Kidney glomerular epithelial cell (primary cell): ENCODE results near the gene NTM.

ENCODE experiments used
- DNase-seq: peaks from one replicate; lab custom pipeline; 2025; lab: John Stamatoyannopoulos, UW

The NTM gene

DNA sequence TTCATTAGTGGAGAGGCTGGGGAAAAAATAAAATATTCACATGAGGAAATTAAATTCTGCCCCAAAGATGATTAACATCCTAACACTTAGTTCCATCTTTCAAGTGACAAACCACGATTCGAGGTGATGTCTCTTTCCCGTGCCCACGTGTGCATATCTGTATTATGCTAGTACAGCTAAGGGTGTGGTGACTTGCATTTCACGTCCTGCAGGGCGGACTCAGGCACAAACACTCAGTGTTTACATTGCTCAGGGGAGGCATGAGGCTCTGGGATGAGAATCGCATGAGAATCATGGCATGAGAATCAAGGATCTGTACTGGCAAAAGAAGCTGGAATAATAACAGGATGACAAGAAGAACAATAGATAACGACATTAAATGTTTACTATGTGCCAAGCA lies 179.4 kb downstream of the NTM start:
- no peak for DNase-seq

DNA sequence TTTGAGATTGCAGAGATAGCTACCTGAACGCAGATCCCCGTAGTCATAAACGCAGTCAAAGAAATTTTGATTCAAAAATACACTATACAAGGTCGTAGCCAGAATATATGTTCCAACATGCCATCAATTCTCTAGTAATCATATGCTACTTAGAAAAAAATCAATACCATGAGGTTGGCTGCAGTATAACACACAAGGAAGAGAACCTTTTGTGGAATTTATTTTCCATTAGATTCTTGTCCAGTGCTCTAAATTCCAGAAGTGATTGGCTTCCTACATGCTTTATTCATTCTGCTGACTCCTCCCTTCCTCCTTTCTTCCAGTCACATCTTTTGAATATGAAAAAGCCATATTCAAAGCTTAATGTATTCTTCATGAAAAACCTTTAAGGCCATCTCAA lies 189.9 kb downstream of the NTM start:
- DNase-seq = no peak

DNA sequence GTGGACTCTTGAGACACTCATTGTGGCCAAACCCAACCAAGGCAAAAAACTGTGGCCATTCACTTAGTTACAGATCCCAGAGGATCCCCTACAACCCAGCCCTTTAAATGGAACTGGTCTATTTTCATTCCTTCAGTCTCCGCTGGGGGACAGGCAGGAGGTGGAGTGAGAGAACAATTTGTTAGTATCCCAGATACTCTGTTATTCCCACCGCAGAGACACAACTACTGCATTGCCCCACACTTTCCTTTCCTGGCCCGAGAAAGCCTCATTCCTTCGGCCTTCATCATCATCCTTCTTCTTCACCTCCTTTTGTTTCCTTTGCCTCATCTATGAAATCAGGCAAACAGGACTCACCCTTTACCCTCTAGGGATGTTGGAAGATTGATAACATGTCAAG lies 191.1 kb downstream of the NTM start:
- DNase-seq = no peak

DNA sequence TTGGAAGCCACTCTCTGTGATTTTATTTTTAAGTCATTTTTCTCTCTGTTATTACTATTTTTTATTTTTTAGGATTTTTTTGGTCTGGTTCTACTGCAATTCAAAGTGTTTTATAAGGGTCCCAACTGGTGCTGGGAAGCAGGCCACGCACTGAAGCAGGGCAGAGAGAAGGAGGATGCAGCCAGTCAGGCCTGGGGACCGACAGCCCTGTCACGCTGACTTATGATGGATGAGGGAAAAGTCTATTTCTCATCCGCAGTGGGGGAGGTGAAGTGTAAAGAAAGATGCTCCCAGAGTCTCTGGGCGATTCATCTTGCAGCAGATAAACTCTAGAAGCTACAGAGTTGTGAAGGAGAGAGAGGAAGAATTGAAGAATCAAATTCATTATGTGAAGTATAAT lies 191.6 kb downstream of the NTM start:
- no peak for DNase-seq

- DNase-seq = no peak
Measured at GRCh38 chr11:131568318-131568717, 197.9 kb downstream of the NTM start.

- DNase-seq = no peak
Measured at GRCh38 chr11:131571571-131571970, 201.2 kb downstream of the NTM start.

DNA sequence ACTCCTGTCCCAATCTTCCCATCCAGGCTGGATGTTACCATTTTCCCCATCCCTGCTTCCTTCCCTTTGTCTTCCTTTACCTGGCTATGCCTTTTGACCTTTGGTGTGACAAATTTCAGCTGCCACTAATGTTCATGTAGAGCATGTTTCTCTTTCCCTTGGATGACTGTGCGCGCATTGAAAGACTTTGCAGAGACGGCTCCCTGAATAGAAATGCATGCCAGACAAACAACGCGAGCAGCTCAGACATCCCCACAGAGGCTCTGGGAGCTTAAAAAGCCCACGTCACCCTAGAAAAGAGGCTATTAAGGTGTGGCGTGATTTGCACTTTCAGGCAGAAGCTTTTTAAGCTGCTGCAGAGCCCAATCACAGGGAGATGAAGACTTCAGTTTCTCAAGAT lies 202.0 kb downstream of the NTM start:
- DNase-seq = no peak

GRCh38 chr11:131579932-131580387 lies 209.5 kb downstream of the NTM start:
- DNase-seq = no peak

GRCh38 chr11:131580476-131580875 lies 210.1 kb downstream of the NTM start:
- DNase-seq = no peak

DNA sequence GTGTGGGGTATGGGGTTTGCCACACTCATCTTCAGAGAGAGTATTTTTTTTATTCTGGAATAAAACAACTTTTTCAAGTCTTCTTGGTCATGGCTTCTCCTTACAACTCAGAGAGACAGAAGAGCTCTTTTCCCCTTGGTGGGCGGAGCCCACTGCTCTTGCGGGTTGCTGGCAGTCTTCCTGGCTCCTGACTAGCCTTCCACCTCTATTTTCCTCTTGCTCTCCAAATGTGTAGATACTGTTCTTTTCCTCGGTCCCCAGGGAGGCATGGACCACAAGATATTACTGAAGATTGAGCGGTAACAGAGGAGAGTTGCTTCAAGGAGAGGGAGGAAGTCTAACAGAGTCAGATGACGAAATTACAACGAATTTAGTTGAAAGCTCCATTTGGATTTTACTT lies 210.6 kb downstream of the NTM start:
- DNase-seq = no peak

DNA sequence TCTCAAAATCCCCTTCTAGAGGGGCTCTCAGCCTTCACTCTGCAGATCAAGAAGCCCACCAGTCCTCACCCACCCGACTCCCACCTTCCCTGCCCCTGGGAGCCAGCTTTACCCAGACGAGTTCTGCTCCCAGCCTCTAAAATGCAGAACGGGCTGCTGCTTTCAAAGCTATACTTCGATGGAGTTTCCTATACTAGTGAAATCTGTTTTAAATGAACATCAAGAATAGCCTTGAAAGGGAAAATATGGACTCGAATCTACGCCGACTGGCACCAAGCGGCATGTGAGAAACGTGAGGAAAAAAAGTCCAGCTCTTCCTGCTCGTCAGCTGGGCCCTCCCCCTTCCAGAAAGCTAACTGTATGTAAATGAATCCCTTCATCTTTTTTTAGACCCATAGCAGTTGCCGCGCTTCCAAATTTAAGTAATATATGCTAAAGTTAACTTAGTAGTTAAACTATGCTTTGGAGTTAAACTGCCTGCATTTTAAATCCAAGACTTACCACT lies 211.7 kb downstream of the NTM start:
- DNase-seq = no peak

- DNase-seq = no peak
Measured at GRCh38 chr11:131583421-131583820, 213.0 kb downstream of the NTM start.

DNA sequence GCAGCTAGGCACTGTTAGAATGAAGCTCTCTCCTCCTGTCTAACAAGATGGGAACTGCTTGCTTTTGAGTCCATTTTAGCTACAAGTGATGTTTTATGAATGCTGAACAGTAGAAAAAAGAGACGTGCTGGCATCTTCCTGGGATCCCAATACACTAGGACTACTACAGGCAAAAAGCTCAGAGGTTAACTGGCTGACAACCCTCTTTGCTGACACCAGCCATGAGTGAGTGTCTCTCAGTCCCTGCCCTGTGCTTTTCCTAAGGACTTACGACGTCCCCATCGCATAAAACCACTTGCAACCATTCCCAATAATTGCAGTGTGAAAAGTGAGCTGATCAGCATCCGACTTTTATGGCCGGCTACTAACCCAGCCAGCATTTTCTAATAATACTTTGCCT lies 213.5 kb downstream of the NTM start:
- DNase-seq = no peak

GRCh38 chr11:131584785-131585592 lies 214.6 kb downstream of the NTM start:
- DNase-seq = no peak

- no peak for DNase-seq
Measured at GRCh38 chr11:131588057-131588456, 217.6 kb downstream of the NTM start.

GRCh38 chr11:131591051-131591461 lies 220.6 kb downstream of the NTM start:
- DNase-seq = no peak

DNA sequence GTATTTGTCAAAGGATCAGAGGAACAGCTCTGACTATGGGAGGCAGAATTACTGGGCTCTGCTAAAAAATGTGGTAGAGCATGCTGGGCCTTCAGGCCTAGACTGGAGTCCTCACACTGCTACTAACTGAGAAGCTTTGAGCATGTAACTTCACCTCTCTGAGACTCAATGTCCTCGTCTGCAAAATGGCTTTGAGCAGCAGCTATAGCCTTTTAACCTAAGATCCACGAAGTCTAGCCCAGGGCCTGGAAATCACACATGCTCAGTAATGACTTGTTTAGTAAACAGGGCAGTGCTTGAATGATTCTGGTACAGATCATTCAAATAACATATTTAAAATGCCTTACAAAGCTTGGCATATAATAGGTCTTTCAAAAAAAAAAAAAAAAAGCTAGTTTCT lies 221.7 kb downstream of the NTM start:
- no peak for DNase-seq

GRCh38 chr11:131592734-131593133 lies 222.3 kb downstream of the NTM start:
- no peak for DNase-seq

DNA sequence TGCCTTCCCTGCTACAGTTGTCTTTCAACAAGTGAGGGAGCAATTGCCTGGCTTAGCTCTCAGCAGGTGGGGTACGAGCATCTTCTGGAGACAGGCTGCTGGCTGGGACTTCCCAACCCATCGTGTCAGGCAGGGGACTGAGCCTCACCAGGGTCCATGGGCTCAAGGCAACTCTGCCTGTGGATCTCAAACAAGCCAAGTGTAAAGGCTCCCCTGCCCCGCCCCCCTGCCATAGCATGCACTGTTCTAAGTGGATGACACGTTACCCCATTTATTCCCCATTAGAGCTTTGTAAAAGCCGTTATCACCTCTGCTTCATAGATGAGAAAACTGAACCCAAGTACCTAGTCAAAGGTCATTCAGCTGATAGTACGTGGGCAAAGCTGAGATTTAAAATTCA lies 222.9 kb downstream of the NTM start:
- no peak for DNase-seq

GRCh38 chr11:131595797-131596196 lies 225.4 kb downstream of the NTM start:
- DNase-seq = no peak

DNA sequence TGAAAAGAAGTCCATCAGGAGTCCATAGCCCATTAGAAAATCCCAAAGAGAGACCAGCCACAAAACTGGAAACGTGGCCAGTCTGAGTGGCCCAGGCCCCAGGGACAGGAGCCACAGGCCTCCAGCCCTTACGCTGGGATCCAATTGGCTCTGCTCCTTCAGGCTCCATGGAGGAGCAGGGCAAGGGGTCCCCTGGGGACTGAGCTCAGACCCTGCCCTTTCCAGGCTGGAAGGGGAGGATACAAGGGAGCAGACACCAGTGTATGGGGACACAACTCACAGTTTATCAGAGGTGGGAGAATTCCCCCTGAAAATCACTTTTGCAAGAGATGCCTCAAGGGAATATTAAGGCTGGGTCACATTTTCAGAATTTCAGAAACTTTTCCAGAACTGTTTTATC lies 227.5 kb downstream of the NTM start:
- DNase-seq = no peak

DNA sequence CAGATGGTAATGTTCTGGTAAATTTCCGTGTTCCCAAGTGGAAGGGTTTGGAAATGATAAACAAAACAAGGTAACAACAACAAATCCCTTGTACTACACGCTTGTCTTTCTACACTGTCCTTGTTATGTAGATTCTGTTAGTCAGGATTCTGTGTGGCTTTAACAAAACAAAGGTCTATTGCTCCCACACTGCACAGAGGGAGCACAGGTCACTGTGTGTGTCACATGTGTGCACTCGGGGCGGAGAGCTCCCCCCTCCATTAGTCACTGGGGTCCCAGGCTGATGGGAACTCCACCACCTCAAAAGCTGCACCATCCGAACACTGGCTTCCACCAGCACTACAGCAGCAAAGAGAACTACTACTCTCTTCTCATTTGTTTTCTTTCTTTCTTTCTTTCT lies 227.9 kb downstream of the NTM start:
- DNase-seq = no peak

DNA sequence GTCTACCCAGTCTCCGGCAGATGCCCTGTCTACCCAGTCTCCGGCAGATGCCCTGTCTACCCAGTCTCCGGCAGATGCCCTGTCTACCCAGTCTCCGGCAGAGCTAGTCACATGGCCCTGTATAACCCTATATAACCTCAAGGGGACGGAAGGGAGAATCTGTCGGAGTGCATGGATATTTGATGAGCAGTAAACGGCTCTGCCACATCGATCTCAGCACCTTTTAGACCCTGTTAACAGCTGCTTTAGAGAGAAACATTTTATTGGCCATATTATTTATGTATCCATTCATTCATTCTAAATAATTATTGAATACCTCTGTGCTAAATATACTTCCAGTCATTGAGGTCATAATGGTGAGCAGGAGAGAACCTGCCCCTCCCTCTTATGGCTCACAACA lies 228.9 kb downstream of the NTM start:
- no peak for DNase-seq

- no peak for DNase-seq
Measured at GRCh38 chr11:131600628-131601027, 230.2 kb downstream of the NTM start.
